IMR-90 (cell line): ENCODE measurements around the gene TRIM17.

Experiments used
- BHLHE40 ChIP-seq: fragments of 150-350 bp; IDR thresholded peaks from 2 replicates; pipeline ENCODE4 v1.6.1; 2016; ENCODE audit warnings: mild to moderate bottlenecking, low read depth, low read length
- CEBPB ChIP-seq: IDR thresholded peaks from 2 replicates; pipeline ENCODE4 v1.6.1; 2012; ENCODE audit warnings: low read depth, low read length, improper control_type of control experiment
- CHD1 ChIP-seq: IDR thresholded peaks from 2 replicates; pipeline ENCODE4 v1.6.1; 2012; ENCODE audit warnings: low read depth, low read length, improper control_type of control experiment
- FOS ChIP-seq: fragments of 150-350 bp; IDR thresholded peaks from 2 replicates; pipeline ENCODE4 v1.6.1; 2016; ENCODE audit warnings: low read depth, low read length
- MAFK ChIP-seq: IDR thresholded peaks from 2 replicates; pipeline ENCODE4 v1.6.1; 2012; ENCODE audit warnings: low read depth, low read length, improper control_type of control experiment
- MAZ ChIP-seq: IDR thresholded peaks from 2 replicates; pipeline ENCODE4 v1.6.1; 2012; ENCODE audit warnings: low read depth, mild to moderate bottlenecking, low read length, improper control_type of control experiment, moderate library complexity, borderline replicate concordance
- POLR2A ChIP-seq: IDR thresholded peaks from 2 replicates; pipeline ENCODE4 v1.6.1; 2012; ENCODE audit warnings: mild to moderate bottlenecking, low read depth, low read length
- RAD21 ChIP-seq: IDR thresholded peaks from 2 replicates; pipeline ENCODE4 v1.6.1; 2012; ENCODE audit warnings: low read length, improper control_type of control experiment
- RFX5 ChIP-seq: IDR thresholded peaks from 2 replicates; pipeline ENCODE4 v1.8.0; 2012; ENCODE audit warnings: low read depth, mild to moderate bottlenecking, low read length, moderate library complexity
- SMC3 ChIP-seq: fragments of 150-350 bp; IDR thresholded peaks from 2 replicates; pipeline ENCODE4 v1.6.1; 2016; ENCODE audit warnings: low read depth, mild to moderate bottlenecking, antibody characterized with exemption, low read length, moderate library complexity
- USF2 ChIP-seq: fragments of 150-350 bp; IDR thresholded peaks from 2 replicates; pipeline ENCODE4 v1.6.1; 2017; ENCODE audit warnings: mild to moderate bottlenecking, antibody characterized with exemption, low read length, low read depth
- TF ChIP-seq, protein P1 (sequence below): conservative IDR thresholded peaks from 2 replicates; pipeline ENCODE4 v1.5.1; 2012; ENCODE audit warnings: mild to moderate bottlenecking, low read depth, low read length, improper control_type of control experiment
- TF ChIP-seq, protein P2 (sequence below): fragments of 150-350 bp; IDR thresholded peaks from 2 replicates; pipeline ENCODE4 v1.6.1; 2016; ENCODE audit warnings: low read depth, mild to moderate bottlenecking, low read length, moderate library complexity, borderline replicate concordance

GRCh38 chr1:228402641-228403025 is 14.0 kb downstream of the TRIM17 start:
- TF ChIP-seq BHLHE40: no peak
- no peak for TF ChIP-seq POLR2A
- TF ChIP-seq, protein P1, sequence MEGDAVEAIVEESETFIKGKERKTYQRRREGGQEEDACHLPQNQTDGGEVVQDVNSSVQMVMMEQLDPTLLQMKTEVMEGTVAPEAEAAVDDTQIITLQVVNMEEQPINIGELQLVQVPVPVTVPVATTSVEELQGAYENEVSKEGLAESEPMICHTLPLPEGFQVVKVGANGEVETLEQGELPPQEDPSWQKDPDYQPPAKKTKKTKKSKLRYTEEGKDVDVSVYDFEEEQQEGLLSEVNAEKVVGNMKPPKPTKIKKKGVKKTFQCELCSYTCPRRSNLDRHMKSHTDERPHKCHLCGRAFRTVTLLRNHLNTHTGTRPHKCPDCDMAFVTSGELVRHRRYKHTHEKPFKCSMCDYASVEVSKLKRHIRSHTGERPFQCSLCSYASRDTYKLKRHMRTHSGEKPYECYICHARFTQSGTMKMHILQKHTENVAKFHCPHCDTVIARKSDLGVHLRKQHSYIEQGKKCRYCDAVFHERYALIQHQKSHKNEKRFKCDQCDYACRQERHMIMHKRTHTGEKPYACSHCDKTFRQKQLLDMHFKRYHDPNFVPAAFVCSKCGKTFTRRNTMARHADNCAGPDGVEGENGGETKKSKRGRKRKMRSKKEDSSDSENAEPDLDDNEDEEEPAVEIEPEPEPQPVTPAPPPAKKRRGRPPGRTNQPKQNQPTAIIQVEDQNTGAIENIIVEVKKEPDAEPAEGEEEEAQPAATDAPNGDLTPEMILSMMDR: no peak
- TF ChIP-seq SMC3: no peak
- no peak for TF ChIP-seq RFX5
- TF ChIP-seq USF2: no peak
- no peak for TF ChIP-seq MAZ
- no peak for TF ChIP-seq CEBPB
- no peak for TF ChIP-seq CHD1
- TF ChIP-seq RAD21: no peak
- TF ChIP-seq, protein P2, sequence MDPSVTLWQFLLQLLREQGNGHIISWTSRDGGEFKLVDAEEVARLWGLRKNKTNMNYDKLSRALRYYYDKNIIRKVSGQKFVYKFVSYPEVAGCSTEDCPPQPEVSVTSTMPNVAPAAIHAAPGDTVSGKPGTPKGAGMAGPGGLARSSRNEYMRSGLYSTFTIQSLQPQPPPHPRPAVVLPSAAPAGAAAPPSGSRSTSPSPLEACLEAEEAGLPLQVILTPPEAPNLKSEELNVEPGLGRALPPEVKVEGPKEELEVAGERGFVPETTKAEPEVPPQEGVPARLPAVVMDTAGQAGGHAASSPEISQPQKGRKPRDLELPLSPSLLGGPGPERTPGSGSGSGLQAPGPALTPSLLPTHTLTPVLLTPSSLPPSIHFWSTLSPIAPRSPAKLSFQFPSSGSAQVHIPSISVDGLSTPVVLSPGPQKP: no peak
- no peak for TF ChIP-seq FOS
- TF ChIP-seq MAFK: no peak
